ACHN (cell line): ENCODE measurements around the gene RXRB.
"Not testable (repeated sequence)": the region's sequence is repeated elsewhere in the genome, so short reads cannot be mapped to it uniquely, and the experiment has no call there.

ENCODE experiments used
- DNase-seq: peaks from one replicate; pipeline ENCODE4 v3.0.0-alpha.2; 2015
- in situ Hi-C: cut with HindIII; loops from 2 replicates; pipeline ENCODE4 v1.10.0; 2017; ENCODE audit warnings: low sequenced_read_pairs, low pct_ligation_motif_present, low pct_unique_long_range_greater_than_20kb

The RXRB gene

GRCh38 chr6:33200219-33201146, at the start of gene RXRB, which contains the start of gene SLC39A7:
TSS of gene RXRB (minus strand) at chr6:33200665. CDS start at chr6:33200476, 189 bp downstream.
TSS of gene SLC39A7 (plus strand) at chr6:33200867. CDS start at chr6:33201246, 379 bp downstream.
- DNase-seq = peak; percentile 98
- in situ Hi-C loops = no loop called here

DNA sequence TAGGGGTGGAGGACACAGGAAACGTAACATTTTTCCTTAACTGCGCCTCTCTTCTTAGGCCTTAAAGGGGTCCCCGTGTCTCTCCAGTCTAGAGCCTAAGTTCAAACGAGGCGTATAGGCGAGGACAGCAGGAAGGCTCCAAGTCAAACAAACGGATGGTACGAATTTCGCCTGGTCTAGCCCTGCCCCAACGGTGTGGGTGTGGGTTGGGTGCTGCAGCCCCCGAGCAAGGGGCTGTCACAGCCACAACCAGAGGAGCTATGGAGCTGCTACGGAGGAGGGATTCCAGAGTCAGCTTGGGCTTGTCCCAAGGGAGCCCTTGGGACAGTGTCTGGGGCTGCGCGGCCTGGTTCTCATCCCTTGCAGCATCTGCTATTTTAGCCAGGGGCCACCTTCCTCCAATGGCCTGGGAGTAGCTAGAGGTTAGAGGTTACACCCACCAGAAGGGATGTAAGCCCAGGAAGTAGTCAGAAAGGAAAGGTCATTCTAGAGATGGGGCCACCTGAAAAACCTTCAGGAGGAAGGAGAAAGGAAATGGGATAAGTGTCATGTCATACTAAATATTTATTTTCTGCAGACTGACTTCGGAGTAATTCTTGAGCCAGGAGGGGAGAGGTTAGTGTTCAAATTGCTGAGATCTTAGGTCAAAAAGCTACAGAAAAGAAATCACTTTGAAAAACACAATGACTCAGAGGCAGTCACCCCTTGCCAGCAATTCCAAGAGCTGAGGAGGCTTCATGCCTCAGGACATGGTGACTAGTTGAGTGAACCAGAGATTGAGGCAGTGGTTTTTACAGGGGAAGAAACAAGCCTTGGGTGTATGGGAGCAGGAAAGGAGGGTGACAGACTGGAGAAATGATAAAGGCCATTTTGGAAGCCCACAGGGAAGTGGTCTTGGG, 49.5 kb upstream of the RXRB start:
- in situ Hi-C loops = no loop called here
- peak; percentile 62 for DNase-seq

DNA sequence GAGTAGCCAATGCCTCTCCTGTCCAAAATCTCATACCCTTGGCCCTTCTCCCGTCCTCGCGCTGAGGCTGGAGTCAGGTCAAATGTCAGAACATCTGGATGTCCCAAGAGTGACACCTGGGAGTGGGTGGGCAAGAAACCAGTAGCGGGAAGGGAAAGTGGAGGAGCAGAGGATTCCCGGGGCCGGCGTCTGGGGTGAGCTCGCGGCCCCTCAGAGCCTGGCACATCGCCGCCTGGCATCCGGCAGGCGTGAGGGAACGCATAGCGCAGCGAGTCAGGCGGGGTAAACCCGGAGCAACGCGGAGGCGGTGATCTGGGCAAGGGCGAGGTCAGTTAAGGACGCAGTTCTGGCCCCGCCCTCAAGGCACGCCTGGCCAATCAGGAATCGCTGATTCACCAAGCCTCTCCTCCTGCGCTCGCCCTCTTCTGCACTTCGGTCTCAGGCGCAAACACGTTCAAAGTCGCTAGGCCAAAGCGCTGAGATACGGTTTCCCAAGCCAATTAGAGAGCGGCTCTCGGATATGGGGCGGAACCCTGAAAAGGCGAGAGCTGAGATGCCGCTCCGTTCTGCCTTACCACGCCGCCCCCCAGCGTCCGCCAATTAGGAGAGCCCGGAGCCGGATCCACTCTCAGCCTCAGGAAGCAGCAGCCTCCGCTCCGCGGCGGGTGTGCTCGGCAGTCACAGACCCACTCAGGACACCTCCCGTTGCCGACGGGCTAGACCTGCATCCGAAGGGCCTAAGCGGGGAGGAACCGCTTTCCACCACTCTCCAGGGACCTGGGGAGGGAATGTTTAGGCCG, 48.7 kb upstream of the RXRB start:
- in situ Hi-C loops = no loop called here
- peak; percentile 97 for DNase-seq

- DNase-seq = no peak
- in situ Hi-C loops = no loop called here
These were observed 48.1 kb upstream of the RXRB start for GRCh38 chr6:33248643-33248931.

- peak; percentile 83 for DNase-seq
- in situ Hi-C loops = no loop called here
These were observed 47.6 kb upstream of the RXRB start for GRCh38 chr6:33247977-33248642.

- in situ Hi-C loops = no loop called here
- DNase-seq = no peak
These were observed 43.0 kb upstream of the RXRB start for GRCh38 chr6:33243476-33243875.

GRCh38 chr6:33241968-33242367, 41.5 kb upstream of the RXRB start:
- DNase-seq = no peak
- in situ Hi-C loops = no loop called here

DNA sequence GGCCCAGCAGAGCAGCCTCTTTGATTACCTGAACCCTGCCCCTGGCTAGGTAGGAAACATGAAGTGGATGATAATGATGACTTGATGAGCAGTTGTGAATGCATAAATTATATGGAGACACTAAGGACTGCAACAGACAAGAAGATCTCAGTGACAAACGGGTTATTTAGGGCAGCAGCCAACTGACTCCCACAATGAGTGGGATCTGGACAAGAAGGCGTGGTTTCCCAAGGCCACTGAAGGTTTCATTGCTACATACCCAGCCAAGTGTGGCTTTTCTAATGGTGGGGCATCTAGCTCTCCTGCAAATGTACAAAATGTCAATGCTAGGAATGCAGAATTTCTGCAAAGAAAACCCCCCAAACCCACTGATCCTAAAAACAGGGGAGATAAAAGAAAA, 37.3 kb upstream of the RXRB start:
- in situ Hi-C loops = no loop called here
- DNase-seq = no peak

DNA sequence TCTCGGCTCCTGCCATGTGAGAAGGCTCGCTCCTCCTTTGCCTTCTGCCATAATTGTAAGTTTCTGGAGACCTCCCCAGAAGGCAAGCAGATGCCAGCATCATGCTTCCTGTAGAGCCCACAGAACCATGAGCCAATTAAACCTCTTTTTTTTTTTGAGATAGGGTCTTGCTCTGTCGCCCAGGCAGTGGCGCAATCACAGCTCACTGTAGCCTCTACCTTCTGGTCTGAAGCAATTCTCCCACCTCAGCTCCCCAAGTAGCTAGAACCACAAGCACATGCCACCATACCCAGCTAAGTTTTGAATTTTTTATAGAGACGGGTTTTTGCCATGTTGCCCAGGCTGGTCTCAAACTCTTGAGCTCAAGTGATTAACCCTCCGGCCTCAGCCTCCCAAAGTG, 36.4 kb upstream of the RXRB start:
- in situ Hi-C loops = no loop called here
- DNase-seq = no peak

GRCh38 chr6:33236328-33236727, 35.9 kb upstream of the RXRB start:
- DNase-seq = no peak
- in situ Hi-C loops = no loop called here

- in situ Hi-C loops = no loop called here
- no peak for DNase-seq
These were observed 34.8 kb upstream of the RXRB start for GRCh38 chr6:33235221-33235634.

- DNase-seq, in situ Hi-C loops: not testable (repeated sequence)
These were observed 26.1 kb upstream of the RXRB start for GRCh38 chr6:33226503-33227120.

DNA sequence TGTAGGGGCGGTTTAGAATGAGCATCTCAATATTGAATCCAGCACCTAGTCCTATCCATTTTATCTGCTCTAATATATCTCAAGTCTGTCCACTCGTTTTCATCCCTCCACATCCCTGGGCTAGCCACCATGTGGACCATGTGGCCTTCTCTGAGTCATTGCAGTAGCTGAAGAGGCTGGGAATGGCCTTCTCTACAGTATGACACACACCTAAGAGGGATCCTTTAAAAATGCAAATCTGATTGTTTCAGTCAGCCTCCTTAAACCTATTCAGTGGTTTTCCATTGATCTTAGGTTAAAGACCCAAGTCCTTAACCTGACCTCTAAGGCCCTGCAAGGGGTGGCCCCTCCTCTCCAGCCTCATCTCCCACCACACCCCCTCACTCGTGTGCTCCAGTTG, 17.2 kb upstream of the RXRB start:
- no peak for DNase-seq
- in situ Hi-C loops = no loop called here

DNA sequence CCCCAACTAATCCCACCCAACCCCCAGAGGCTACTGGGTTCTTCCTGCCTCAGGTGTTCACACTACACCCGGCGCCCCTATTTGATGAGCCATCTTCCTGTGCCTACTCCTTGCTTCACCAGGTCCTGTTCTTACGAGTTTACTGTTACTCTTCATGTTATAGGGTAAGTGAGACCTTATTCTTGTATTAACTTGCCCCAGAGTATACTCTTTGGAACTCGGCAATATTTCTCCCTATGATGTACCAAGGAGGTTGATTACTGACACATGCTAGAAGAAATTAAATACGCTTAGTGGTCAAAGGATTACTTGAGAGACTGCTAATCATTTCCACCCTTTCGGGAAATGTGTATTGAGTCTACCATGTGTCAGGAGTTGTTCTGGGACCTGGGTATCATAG, 16.8 kb upstream of the RXRB start:
- DNase-seq = no peak
- in situ Hi-C loops = no loop called here

DNA sequence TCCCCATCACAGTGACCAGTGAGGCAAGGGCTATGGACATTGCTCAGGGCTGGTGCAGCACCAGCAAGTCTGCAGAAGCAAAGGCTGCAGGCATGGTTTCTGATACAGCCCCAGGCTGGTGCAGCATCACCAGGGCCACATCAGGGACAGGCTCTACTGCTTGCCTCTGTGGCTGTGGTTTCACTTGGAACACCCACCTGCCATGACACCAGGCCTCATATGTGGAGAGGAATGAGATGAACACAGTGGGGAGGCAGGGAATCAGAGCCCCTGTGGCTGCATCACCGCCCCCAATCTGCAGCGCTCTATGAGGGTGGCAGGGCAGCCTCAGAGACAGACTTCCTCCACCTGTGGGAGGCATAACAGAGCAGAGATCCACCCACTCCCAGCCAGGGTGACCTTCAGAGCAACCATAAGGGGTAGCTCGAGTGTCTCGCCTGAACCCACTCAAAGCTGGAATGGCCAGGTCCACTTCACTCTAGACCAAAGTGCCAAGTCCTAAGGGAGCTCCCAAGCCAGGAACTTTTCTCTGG, 15.7 kb upstream of the RXRB start:
- no peak for DNase-seq
- in situ Hi-C loops = no loop called here

DNA sequence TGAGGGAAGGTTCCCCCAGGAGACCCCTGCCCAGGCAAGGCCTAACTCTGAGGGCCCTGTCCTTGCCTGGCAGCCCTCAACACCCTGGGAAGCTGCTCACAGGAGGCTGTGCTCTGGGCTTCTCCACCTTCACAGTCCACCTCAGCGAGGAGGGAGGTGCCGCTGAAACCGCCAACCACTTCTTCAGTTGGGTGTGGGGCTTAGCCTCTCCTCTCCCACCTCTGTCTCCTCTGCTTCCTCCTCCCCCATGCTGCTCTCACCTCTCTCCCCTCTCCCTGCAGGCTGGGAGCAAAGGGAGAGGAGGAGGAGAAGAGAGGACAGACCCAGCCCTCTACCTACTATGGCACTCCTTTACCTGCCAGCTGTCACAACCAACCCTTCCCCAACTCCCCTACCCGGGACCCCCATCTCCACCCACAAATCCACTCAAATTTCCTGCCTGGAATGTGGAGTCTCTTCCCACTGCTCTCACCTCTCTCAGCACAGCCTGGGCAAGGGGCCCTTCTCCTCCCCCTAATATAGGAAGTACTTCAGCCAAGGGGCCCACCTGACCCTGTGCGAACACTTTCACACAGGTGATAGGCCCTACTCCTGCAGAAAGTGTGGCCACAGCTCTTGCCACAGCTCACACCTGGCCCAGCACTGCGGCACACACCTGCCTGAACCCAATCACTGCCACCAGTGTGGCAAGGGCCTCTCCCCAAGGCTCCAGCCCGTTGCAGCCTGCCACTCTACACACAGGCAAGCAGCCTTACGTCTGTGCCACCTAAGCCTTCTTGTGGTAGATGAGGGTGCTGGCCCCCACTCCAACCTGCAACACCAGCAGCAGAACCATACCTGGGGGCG, 15.0 kb upstream of the RXRB start:
- in situ Hi-C loops = no loop called here
- DNase-seq = no peak

DNA sequence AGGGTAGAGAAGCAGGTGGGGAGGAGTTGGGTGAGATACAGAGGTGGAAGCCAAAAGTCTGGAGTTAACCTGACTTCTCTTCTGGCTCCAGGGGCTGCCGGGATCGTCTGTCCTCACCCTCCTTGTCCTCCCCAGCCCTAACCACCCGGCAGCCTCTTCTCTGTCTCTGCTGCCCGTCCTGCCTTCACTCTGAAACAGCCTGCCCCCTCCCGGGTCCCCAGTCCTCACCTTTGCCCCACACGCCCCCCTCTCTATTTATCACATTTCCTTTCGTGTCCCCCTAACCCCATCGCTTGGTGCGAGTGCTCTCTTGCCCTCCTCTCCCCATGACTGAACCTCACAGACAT, 13.5 kb upstream of the RXRB start:
- DNase-seq = no peak
- in situ Hi-C loops = no loop called here
